Measurements from ENCODE around the gene SMC6. TPM values are rescaled to one million over a fixed set of nuclear protein-coding genes. Genes with fewer than 3 reads are reported as not detected.

The SMC6 gene
- total RNA-seq, 1 experiment from 2014 or later, result 46.7 TPM

DNA sequence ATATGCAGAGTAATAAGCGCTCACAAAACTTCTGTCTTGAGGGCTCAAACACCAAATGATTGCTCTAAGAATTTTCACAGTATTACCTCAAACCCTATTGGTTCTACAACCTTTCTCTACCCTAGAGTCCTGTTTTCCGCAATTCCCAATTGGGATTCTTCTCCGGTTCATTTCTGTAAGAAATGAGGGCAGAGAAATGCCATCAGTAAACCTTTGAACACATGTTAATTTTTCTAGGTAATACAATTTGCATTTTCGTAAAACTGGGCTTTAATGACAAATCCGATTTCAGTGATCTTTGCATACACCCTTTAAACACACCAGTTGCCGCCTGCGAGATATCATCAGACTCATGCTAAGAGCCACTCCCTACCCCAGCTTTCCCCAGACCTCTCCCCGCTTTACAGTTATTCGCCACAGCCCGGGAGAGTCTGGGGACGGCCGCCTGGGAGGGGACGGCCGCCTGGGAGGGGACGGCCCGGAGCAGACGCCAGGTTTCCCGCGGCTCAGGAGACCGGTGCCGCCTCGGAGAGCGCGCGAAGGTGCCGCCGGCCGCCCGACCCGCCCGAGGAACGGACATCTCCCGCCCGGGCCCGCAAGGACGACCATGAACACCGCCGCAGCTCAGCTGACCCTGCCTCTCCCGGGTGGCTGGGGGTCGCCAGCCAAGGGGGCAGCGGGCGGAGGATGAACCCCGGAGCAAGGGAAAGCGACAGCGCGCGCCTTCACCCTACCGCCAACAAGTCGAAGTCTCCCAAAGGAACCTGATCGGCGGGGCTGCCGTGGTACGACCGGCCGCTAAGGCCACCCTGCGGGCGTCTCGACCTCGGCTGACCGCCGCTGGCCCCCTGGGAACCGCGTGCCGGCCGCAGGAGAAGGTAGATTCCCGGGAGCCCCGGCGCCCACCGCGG lies 463 bp downstream of the SMC6 start (continued):
- TF ChIP-seq, protein P1, sequence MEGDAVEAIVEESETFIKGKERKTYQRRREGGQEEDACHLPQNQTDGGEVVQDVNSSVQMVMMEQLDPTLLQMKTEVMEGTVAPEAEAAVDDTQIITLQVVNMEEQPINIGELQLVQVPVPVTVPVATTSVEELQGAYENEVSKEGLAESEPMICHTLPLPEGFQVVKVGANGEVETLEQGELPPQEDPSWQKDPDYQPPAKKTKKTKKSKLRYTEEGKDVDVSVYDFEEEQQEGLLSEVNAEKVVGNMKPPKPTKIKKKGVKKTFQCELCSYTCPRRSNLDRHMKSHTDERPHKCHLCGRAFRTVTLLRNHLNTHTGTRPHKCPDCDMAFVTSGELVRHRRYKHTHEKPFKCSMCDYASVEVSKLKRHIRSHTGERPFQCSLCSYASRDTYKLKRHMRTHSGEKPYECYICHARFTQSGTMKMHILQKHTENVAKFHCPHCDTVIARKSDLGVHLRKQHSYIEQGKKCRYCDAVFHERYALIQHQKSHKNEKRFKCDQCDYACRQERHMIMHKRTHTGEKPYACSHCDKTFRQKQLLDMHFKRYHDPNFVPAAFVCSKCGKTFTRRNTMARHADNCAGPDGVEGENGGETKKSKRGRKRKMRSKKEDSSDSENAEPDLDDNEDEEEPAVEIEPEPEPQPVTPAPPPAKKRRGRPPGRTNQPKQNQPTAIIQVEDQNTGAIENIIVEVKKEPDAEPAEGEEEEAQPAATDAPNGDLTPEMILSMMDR (IDR thresholded peaks at IDR 0.05), result no peak
- no peak for TF ChIP-seq ZNF263 (CRISPR knock-in tag; IDR thresholded peaks at IDR 0.05; ENCODE audit: low read depth)

DNA sequence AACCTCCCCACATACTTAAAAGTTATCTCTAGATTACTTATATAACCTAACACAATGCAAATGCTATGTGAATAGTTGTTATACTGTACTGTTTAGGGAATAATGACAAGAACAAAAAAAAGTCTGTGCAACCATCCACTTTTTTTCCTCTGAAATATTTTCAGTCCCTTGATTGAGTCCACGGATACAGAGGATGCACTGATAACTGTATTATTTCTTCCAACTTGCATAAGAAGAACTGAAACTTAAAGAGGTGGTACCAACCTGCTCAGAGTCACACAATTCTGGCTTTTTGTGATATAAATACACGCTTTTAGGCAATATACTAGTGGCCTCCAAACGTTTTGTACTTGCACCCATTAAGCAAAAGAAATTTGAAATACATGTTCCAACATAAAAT lies 1.4 kb downstream of the SMC6 start:
- ATAC-seq, result no peak
- POLR2A ChIA-PET, result no interaction called here
- TF ChIP-seq, protein P2, sequence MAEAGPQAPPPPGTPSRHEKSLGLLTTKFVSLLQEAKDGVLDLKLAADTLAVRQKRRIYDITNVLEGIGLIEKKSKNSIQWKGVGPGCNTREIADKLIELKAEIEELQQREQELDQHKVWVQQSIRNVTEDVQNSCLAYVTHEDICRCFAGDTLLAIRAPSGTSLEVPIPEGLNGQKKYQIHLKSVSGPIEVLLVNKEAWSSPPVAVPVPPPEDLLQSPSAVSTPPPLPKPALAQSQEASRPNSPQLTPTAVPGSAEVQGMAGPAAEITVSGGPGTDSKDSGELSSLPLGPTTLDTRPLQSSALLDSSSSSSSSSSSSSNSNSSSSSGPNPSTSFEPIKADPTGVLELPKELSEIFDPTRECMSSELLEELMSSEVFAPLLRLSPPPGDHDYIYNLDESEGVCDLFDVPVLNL (CRISPR knock-in tag; IDR thresholded peaks at IDR 0.05; ENCODE audit: borderline replicate concordance, low read depth), result no peak
- TF ChIP-seq TP53 (CRISPR knock-in tag; IDR thresholded peaks at IDR 0.05) (no peak), RELA (CRISPR knock-in tag; IDR thresholded peaks at IDR 0.05; ENCODE audit: borderline replicate concordance) (no peak), FOXJ3 (CRISPR knock-in tag; IDR thresholded peaks at IDR 0.05; ENCODE audit: borderline replicate concordance) (no peak), ZNF671 (CRISPR knock-in tag; IDR thresholded peaks at IDR 0.05) (no peak), ZBTB21 (CRISPR knock-in tag; IDR thresholded peaks at IDR 0.05; ENCODE audit: borderline replicate concordance) (no peak), TEAD1 (CRISPR knock-in tag; IDR thresholded peaks at IDR 0.05) (no peak), SP1 (CRISPR knock-in tag; conservative IDR thresholded peaks at IDR 0.05) (no peak)
- TF ChIP-seq, protein P3, sequence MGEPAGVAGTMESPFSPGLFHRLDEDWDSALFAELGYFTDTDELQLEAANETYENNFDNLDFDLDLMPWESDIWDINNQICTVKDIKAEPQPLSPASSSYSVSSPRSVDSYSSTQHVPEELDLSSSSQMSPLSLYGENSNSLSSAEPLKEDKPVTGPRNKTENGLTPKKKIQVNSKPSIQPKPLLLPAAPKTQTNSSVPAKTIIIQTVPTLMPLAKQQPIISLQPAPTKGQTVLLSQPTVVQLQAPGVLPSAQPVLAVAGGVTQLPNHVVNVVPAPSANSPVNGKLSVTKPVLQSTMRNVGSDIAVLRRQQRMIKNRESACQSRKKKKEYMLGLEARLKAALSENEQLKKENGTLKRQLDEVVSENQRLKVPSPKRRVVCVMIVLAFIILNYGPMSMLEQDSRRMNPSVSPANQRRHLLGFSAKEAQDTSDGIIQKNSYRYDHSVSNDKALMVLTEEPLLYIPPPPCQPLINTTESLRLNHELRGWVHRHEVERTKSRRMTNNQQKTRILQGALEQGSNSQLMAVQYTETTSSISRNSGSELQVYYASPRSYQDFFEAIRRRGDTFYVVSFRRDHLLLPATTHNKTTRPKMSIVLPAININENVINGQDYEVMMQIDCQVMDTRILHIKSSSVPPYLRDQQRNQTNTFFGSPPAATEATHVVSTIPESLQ (CRISPR knock-in tag; IDR thresholded peaks at IDR 0.05), result no peak
- TF ChIP-seq, protein P4, sequence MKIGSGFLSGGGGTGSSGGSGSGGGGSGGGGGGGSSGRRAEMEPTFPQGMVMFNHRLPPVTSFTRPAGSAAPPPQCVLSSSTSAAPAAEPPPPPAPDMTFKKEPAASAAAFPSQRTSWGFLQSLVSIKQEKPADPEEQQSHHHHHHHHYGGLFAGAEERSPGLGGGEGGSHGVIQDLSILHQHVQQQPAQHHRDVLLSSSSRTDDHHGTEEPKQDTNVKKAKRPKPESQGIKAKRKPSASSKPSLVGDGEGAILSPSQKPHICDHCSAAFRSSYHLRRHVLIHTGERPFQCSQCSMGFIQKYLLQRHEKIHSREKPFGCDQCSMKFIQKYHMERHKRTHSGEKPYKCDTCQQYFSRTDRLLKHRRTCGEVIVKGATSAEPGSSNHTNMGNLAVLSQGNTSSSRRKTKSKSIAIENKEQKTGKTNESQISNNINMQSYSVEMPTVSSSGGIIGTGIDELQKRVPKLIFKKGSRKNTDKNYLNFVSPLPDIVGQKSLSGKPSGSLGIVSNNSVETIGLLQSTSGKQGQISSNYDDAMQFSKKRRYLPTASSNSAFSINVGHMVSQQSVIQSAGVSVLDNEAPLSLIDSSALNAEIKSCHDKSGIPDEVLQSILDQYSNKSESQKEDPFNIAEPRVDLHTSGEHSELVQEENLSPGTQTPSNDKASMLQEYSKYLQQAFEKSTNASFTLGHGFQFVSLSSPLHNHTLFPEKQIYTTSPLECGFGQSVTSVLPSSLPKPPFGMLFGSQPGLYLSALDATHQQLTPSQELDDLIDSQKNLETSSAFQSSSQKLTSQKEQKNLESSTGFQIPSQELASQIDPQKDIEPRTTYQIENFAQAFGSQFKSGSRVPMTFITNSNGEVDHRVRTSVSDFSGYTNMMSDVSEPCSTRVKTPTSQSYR (CRISPR knock-in tag; IDR thresholded peaks at IDR 0.05), result no peak
- TF ChIP-seq, protein P5, sequence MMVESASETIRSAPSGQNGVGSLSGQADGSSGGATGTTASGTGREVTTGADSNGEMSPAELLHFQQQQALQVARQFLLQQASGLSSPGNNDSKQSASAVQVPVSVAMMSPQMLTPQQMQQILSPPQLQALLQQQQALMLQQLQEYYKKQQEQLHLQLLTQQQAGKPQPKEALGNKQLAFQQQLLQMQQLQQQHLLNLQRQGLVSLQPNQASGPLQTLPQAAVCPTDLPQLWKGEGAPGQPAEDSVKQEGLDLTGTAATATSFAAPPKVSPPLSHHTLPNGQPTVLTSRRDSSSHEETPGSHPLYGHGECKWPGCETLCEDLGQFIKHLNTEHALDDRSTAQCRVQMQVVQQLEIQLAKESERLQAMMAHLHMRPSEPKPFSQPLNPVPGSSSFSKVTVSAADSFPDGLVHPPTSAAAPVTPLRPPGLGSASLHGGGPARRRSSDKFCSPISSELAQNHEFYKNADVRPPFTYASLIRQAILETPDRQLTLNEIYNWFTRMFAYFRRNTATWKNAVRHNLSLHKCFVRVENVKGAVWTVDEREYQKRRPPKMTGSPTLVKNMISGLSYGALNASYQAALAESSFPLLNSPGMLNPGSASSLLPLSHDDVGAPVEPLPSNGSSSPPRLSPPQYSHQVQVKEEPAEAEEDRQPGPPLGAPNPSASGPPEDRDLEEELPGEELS (CRISPR knock-in tag; IDR thresholded peaks at IDR 0.05), result no peak
- TF ChIP-seq, protein P6, sequence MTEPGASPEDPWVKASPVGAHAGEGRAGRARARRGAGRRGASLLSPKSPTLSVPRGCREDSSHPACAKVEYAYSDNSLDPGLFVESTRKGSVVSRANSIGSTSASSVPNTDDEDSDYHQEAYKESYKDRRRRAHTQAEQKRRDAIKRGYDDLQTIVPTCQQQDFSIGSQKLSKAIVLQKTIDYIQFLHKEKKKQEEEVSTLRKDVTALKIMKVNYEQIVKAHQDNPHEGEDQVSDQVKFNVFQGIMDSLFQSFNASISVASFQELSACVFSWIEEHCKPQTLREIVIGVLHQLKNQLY (CRISPR knock-in tag; IDR thresholded peaks at IDR 0.05), result no peak
- TF ChIP-seq, protein P7, sequence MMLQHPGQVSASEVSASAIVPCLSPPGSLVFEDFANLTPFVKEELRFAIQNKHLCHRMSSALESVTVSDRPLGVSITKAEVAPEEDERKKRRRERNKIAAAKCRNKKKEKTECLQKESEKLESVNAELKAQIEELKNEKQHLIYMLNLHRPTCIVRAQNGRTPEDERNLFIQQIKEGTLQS (CRISPR knock-in tag; conservative IDR thresholded peaks at IDR 0.05), result no peak
- Mint-ChIP-seq H3K27me3 (ENCODE audit: low read depth) (no peaks in the 10 kb centered on the region), H3K4me1 (peaks cover 61% of the 10 kb centered on the region), H3K4me3 (peak overlapping the region; percentile 93), H3K9me3 (no peaks in the 10 kb centered on the region), H3K36me3 (no peaks in the 10 kb centered on the region), H3K27ac (no peak overlapping the region)
- no peak for DNase-seq (ENCODE audit: low spot score)
- CTCF ChIA-PET, result interaction anchor here (1.6 kb wide), 1 partner anchor 81 kb away, joined by 7 read pairs; no protein-coding TSS in a partner anchor
